GM10248 (cell line): Measurements from ENCODE around the gene SMOC2.

Experiments
- CTCF ChIA-PET: fragments of 300-600 bp; sonication (Branson Sonifier 250); formaldehyde crosslinking; extraction: SDS; loops from one replicate; lab custom pipeline; 2021; ENCODE audit warnings: antibody characterized with exemption; lab: Yijun Ruan, JAX
- POLR2A ChIA-PET: fragments of 350-650 bp; sonication (Branson Sonifier 250); formaldehyde crosslinking; extraction: SDS; loops from one replicate; lab custom pipeline; 2020; ENCODE audit warnings: antibody characterized with exemption; lab: Yijun Ruan, JAX
- DNase-seq: peaks from one replicate; pipeline ENCODE4 v3.0.0; 2012; ENCODE audit errors: extremely low spot score
- CTCF ChIP-seq: IDR thresholded peaks from 2 replicates; pipeline ENCODE4 v1.5.1; 2012; ENCODE audit warnings: mild to moderate bottlenecking, low read depth; ENCODE audit errors: extremely low read depth, missing control alignments, control extremely low read depth

Gene SMOC2

GRCh38 chr6:168603234-168603633, 162.2 kb downstream of the SMOC2 start:
- no peak for TF ChIP-seq CTCF
- CTCF ChIA-PET = no interaction called here
- DNase-seq = no peak
- POLR2A ChIA-PET = no interaction called here

- no peak for DNase-seq
- ChIA-PET POLR2A (no interaction called here), CTCF (no interaction called here)
- no peak for TF ChIP-seq CTCF
These were observed 165.0 kb downstream of the SMOC2 start for GRCh38 chr6:168605964-168606363.

GRCh38 chr6:168606722-168607121, 165.7 kb downstream of the SMOC2 start:
- CTCF ChIA-PET = no interaction called here

GRCh38 chr6:168607272-168608112, 166.5 kb downstream of the SMOC2 start:
- ChIA-PET CTCF (no interaction called here), POLR2A (no interaction called here)
- no peak for TF ChIP-seq CTCF
- DNase-seq = no peak

More at GRCh38 chr6:168606722-168607121, 165.7 kb downstream of the SMOC2 start:
- DNase-seq = no peak
- TF ChIP-seq CTCF = no peak
- POLR2A ChIA-PET = no interaction called here

GRCh38 chr6:168608113-168608400, 167.1 kb downstream of the SMOC2 start:
- POLR2A ChIA-PET = no interaction called here
- DNase-seq = no peak
- no peak for TF ChIP-seq CTCF
- CTCF ChIA-PET = no interaction called here

- ChIA-PET POLR2A (no interaction called here), CTCF (no interaction called here)
- no peak for TF ChIP-seq CTCF
- DNase-seq = no peak
These were observed 168.2 kb downstream of the SMOC2 start for GRCh38 chr6:168609026-168609685.
